AG04449 (cell line): ENCODE measurements around the gene SMIM33.
"Not testable (repeated sequence)": the region's sequence is repeated elsewhere in the genome, so short reads cannot be mapped to it uniquely, and the experiment has no call there.

Experiments
- CTCF ChIA-PET: fragments of 350-600 bp; formaldehyde crosslinking; extraction: SDS; loops from one replicate; lab custom pipeline; 2021; ENCODE audit warnings: antibody characterized with exemption; lab: Yijun Ruan, JAX
- POLR2A ChIA-PET: fragments of 400-600, 350-600 bp; formaldehyde crosslinking; extraction: SDS; loops from one replicate; lab custom pipeline; 2020; ENCODE audit warnings: antibody characterized with exemption, inconsistent platforms; lab: Yijun Ruan, JAX
- DNase-seq: peaks from one replicate; pipeline ENCODE4 v3.0.0-alpha.2; 2010; ENCODE audit warnings: low read depth, low spot score
- H3K4me3 ChIP-seq: 2 replicates; pipeline ENCODE4 v1.5.1; 2011; ENCODE audit warnings: low read depth, mild to moderate bottlenecking, control low read depth, low read length
- CTCF ChIP-seq: IDR thresholded peaks from one replicate; pipeline ENCODE4 v1.5.1; 2011; ENCODE audit warnings: mild to moderate bottlenecking, moderate library complexity, low read length, control low read depth, inconsistent platforms; ENCODE audit not compliant: insufficient read depth; ENCODE audit errors: missing control alignments

Gene SMIM33

GRCh38 chr5:139481122-139481533 is 10.3 kb downstream of the SMIM33 start:
- DNase-seq, result no peak
- no peak for TF ChIP-seq CTCF
- ChIA-PET CTCF (interaction anchor here (1.1 to 1.7 kb wide), 4 partner anchors 29 to 39 kb away, joined by 3 to 5 read pairs (median 4); no protein-coding TSS in a partner anchor), POLR2A (no interaction called here)
- H3K4me3 ChIP-seq, result peak overlapping the region; percentile 71

- peak; percentile 34 for TF ChIP-seq CTCF
- CTCF ChIA-PET, result interaction anchor here (0.8 to 2.0 kb wide), 15 partner anchors 8 to 63 kb away, joined by 3 to 17 read pairs (median 5); partner anchors contain the start of genes DNAJC18, ECSCR and SMIM33
- POLR2A ChIA-PET, result interaction anchor here (0.9 to 1.4 kb wide), 4 partner anchors 13 to 79 kb away, joined by 4 to 11 read pairs (median 6); partner anchors contain the start of genes DNAJC18 and UBE2D2
- no peak for DNase-seq
- H3K4me3 ChIP-seq, result peak overlapping the region; percentile 71
Measured at GRCh38 chr5:139481580-139482049, 10.8 kb downstream of the SMIM33 start.

- TF ChIP-seq CTCF, result no peak
- ChIA-PET POLR2A (interaction anchor here (0.7 to 1.4 kb wide), 7 partner anchors 12 to 78 kb away, joined by 3 to 11 read pairs (median 5); partner anchors contain the start of genes DNAJC18 and UBE2D2), CTCF (interaction anchor here (0.8 to 2.0 kb wide), 15 partner anchors 9 to 78 kb away, joined by 3 to 17 read pairs (median 4); partner anchors contain the start of genes DNAJC18, ECSCR and SMIM33)
- H3K4me3 ChIP-seq, result peak within 1 kb of the TSS; percentile 71
- peak; percentile 87 for DNase-seq
Measured at GRCh38 chr5:139482050-139482889, 11.5 kb downstream of the SMIM33 start, which contains the start of gene STING1. Gene STING1, minus strand, starts transcription at chr5:139482758. Its CDS starts 1,054 bp downstream, at chr5:139481704.

- CTCF ChIA-PET, result interaction anchor here (1.0 to 2.0 kb wide), 11 partner anchors 9 to 77 kb away, joined by 3 to 17 read pairs (median 5); partner anchors contain the start of genes DNAJC18 and SMIM33
- not testable (repeated sequence) for DNase-seq
Measured at GRCh38 chr5:139482890-139483208, 12.0 kb downstream of the SMIM33 start.

GRCh38 chr5:139486201-139486600 is 15.4 kb downstream of the SMIM33 start:
- ChIA-PET CTCF (no interaction called here), POLR2A (no interaction called here)
- no peak overlapping the region for H3K4me3 ChIP-seq
- no peak for DNase-seq
- TF ChIP-seq CTCF, result no peak

More at GRCh38 chr5:139482890-139483208, 12.0 kb downstream of the SMIM33 start:
- peak overlapping the region; percentile 9; the same call in 1 of the 2 replicates for H3K4me3 ChIP-seq
- POLR2A ChIA-PET, result interaction anchor here (0.7 to 1.4 kb wide), 6 partner anchors 12 to 43 kb away, joined by 3 to 11 read pairs (median 5); partner anchors contain the start of gene DNAJC18

- POLR2A ChIA-PET, result interaction anchor here (1.2 kb wide), 1 partner anchor 49 kb away, joined by 3 read pairs; the partner anchor contains the start of gene DNAJC18
- no peak for DNase-seq
- CTCF ChIA-PET, result interaction anchor here (0.6 to 0.8 kb wide), 2 partner anchors 43 to 78 kb away, joined by 3 read pairs; no protein-coding TSS in a partner anchor
Measured at GRCh38 chr5:139488260-139488659, 17.5 kb downstream of the SMIM33 start.

More at GRCh38 chr5:139488260-139488659, 17.5 kb downstream of the SMIM33 start:
- H3K4me3 ChIP-seq, result no peak overlapping the region
- TF ChIP-seq CTCF, result no peak
